Ishikawa (cell line): ENCODE data around the gene ZDHHC5.

ENCODE experiments used
- CEBPB ChIP-seq: IDR thresholded peaks from 2 replicates; pipeline ENCODE4 v1.6.1; 2012
- CREB1 ChIP-seq: IDR thresholded peaks from 2 replicates; pipeline ENCODE4 v1.6.1; 2012; ENCODE audit warnings: low read depth
- EGR1 ChIP-seq: IDR thresholded peaks from 2 replicates; pipeline ENCODE4 v1.6.1; 2012
- EP300 ChIP-seq: IDR thresholded peaks from 2 replicates; pipeline ENCODE4 v1.6.1; 2012; ENCODE audit warnings: borderline replicate concordance
- FOXM1 ChIP-seq: IDR thresholded peaks from 2 replicates; pipeline ENCODE4 v1.6.1; 2012; ENCODE audit warnings: low read depth, borderline replicate concordance
- MAX ChIP-seq: IDR thresholded peaks from 2 replicates; pipeline ENCODE4 v1.6.1; 2012
- NFIC ChIP-seq: IDR thresholded peaks from 2 replicates; pipeline ENCODE4 v1.6.1; 2012
- RAD21 ChIP-seq: IDR thresholded peaks from 2 replicates; pipeline ENCODE4 v1.6.1; 2012; ENCODE audit warnings: low read depth
- REST ChIP-seq: IDR thresholded peaks from 2 replicates; pipeline ENCODE4 v1.6.1; 2012; ENCODE audit warnings: low read depth, mild to moderate bottlenecking
- TAF1 ChIP-seq: IDR thresholded peaks from 2 replicates; pipeline ENCODE4 v1.6.1; 2012; ENCODE audit warnings: low read depth, mild to moderate bottlenecking
- TCF12 ChIP-seq: IDR thresholded peaks from 2 replicates; pipeline ENCODE4 v1.6.1; 2012; ENCODE audit warnings: low read depth
- TEAD4 ChIP-seq: IDR thresholded peaks from 2 replicates; pipeline ENCODE4 v1.6.1; 2012
- USF1 ChIP-seq: IDR thresholded peaks from 2 replicates; pipeline ENCODE4 v1.6.1; 2012
- YY1 ChIP-seq: IDR thresholded peaks from 2 replicates; pipeline ENCODE4 v1.6.1; 2012; ENCODE audit warnings: low read depth
- ZBTB7A ChIP-seq: IDR thresholded peaks from 2 replicates; pipeline ENCODE4 v1.6.1; 2012; ENCODE audit warnings: low read depth

ZDHHC5 gene

DNA sequence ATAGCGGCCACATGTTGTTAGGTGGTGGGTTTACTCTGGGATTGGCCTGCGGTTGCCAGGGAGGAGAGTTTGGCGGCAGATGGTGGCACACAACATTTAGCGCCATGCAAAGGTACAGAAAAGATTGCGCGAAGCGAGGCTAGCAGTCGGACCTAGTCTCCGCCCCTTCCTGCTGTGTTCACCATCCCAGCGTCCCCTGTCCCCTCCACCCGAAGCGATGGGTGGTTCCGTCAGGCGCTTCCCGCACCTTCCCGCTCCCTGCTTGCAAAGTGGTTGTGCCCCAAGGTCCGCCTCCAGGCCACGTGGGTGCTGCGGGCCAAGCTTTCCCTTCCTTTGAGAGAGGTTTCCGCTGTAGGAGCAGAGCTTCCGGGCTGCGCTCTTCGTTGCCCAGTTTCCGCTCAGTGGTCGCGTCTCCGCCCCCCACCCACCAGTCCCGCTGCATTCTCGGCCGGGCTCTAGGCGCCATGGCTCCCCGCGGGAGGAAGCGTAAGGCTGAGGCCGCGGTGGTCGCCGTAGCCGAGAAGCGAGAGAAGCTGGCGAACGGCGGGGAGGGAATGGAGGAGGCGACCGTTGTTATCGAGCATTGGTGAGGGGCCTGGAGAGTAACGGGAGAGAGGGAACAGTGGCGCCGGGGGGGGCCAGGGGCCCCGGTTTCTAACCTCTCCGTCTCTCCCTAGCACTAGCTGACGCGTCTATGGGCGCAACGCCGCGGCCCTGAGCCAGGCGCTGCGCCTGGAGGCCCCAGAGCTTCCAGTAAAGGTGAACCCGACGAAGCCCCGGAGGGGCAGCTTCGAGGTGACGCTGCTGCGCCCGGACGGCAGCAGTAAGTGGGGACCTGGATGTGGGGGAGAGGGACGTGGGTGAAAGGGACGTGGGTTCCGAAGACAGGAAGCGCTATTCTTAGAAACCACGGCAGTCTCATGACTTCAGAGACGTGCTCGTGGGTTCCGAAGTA lies 73.5 kb downstream of the ZDHHC5 start, which contains the start of gene SELENOH:
SELENOH (plus strand) TSS at position 360 of the 955 bp plus-strand sequence; CDS start at position 465, 105 bp downstream.
- TF ChIP-seq USF1 (peak; percentile 96), RAD21 (no peak), TEAD4 (peak; percentile 54), FOXM1 (no peak), NFIC (peak; percentile 21; the same call in 1 of the 2 replicates), REST (no peak), ZBTB7A (peak; percentile 65; the same call in 1 of the 2 replicates), YY1 (peak; percentile 72; the same call in 1 of the 2 replicates), TCF12 (peak; percentile 82), CEBPB (0 out of 2 replicates have a peak, but pooled peaks have one; percentile 34), MAX (peak; percentile 98), CREB1 (no peak), EGR1 (peak; percentile 51), EP300 (peak; percentile 43; the same call in 1 of the 2 replicates), TAF1 (peak; percentile 79)

- TF ChIP-seq CEBPB (no peak), TEAD4 (no peak), FOXM1 (no peak), CREB1 (no peak), USF1 (no peak), EGR1 (no peak), ZBTB7A (no peak), YY1 (no peak), MAX (no peak), RAD21 (no peak), TAF1 (no peak), EP300 (no peak), NFIC (no peak), TCF12 (no peak)
These were observed 74.2 kb downstream of the ZDHHC5 start for GRCh38 chr11:57742087-57742452.

GRCh38 chr11:57744357-57744756 lies 76.4 kb downstream of the ZDHHC5 start:
- TF ChIP-seq REST (no peak), MAX (no peak), YY1 (no peak), EGR1 (no peak), TEAD4 (no peak), NFIC (no peak), ZBTB7A (no peak), EP300 (no peak), CREB1 (no peak)

- no peak for TF ChIP-seq TAF1
- no peak for TF ChIP-seq RAD21
- TF ChIP-seq USF1: no peak
- TF ChIP-seq TEAD4: no peak
- no peak for TF ChIP-seq TCF12
- TF ChIP-seq EGR1: no peak
- no peak for TF ChIP-seq YY1
These were observed 77.3 kb downstream of the ZDHHC5 start for GRCh38 chr11:57745206-57745605.

DNA sequence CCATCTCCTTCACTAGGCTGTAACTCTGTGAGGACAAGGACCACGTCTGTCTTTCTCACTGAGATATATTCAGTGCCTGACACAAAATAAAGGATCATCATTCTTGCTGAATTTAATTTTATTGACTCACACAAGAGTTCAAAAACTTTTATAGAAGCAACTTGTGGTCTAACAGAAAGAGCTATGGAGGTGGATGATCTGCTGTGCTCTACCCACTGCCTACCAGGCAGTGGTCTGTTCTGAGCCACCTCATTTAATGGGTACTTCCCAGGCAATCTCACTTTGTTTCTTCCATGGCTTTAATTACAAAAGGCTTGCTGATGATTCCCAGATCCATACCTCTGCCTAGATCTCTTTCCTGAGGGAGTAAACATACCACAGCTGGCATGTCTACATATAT lies 79.0 kb downstream of the ZDHHC5 start:
- no peak for TF ChIP-seq RAD21
- no peak for TF ChIP-seq TEAD4
- TF ChIP-seq CEBPB: no peak
